Measurements from ENCODE around the gene ALLC. TPM values are rescaled to one million over a fixed set of nuclear protein-coding genes. Genes with fewer than 3 reads are reported as not detected.
A peak's percentile ranks its signal among the peaks of the same experiment; 100 is the strongest.
"Not testable (repeated sequence)": the region's sequence is repeated elsewhere in the genome, so short reads cannot be mapped to it uniquely, and the experiment has no call there.

Gene ALLC
- total RNA-seq, 2 donors from 2014 or later = not detected

- H3K27ac ChIP-seq (ENCODE audit: low read depth, low read length) = no peak overlapping the region
- DNase-seq = peak; percentile 9
- no peak overlapping the region for H3K27ac Mint-ChIP-seq
- H3K36me3 Mint-ChIP-seq (ENCODE audit: low read depth) = peaks cover 3% of the 10 kb centered on the region
- H3K9me3 ChIP-seq (ENCODE audit: control insufficient read depth, low read length) = peaks cover 13% of the 10 kb centered on the region
- peaks cover 34% of the 10 kb centered on the region for H3K27me3 Mint-ChIP-seq (ENCODE audit: insufficient read depth)
- H3K9me3 Mint-ChIP-seq = peaks cover 44% of the 10 kb centered on the region
- H3K9ac ChIP-seq (ENCODE audit: extremely low read depth, low read length, poor library complexity, severe bottlenecking) = no peak overlapping the region
- no peak overlapping the region for H3K4me3 Mint-ChIP-seq
- WGBS, 2 experiments (ENCODE audit: insufficient coverage in 1 of 2, insufficient read length in 1 of 2) = 95 to 96% methylated on average over 15 to 21 of the region's 21 CpGs
- peaks cover under 1% of the 10 kb centered on the region for H3K4me1 Mint-ChIP-seq
- peaks cover 20% of the 10 kb centered on the region for H3K27me3 ChIP-seq (ENCODE audit: control insufficient read depth, insufficient read depth, low read length, poor library complexity, severe bottlenecking)
- no peak overlapping the region for H3K4me3 ChIP-seq (ENCODE audit: low read length)
- H3K4me1 ChIP-seq (ENCODE audit: control insufficient read depth, insufficient read depth, low read length) = no peaks in the 10 kb centered on the region
- no peaks in the 10 kb centered on the region for H3K36me3 ChIP-seq (ENCODE audit: control insufficient read depth, insufficient read depth, low read length)
- TF ChIP-seq CTCF (conservative IDR thresholded peaks at IDR 0.05) = no peak
Measured at GRCh38 chr2:3617198-3617890, 40.7 kb upstream of the ALLC start.

GRCh38 chr2:3618367-3618766 is 39.6 kb upstream of the ALLC start:
- no peaks in the 10 kb centered on the region for H3K4me1 Mint-ChIP-seq
- peaks cover 10% of the 10 kb centered on the region for H3K27me3 ChIP-seq (ENCODE audit: control insufficient read depth, insufficient read depth, low read length, poor library complexity, severe bottlenecking)
- peaks cover 24% of the 10 kb centered on the region for H3K27me3 Mint-ChIP-seq (ENCODE audit: insufficient read depth)
- H3K4me3 ChIP-seq (ENCODE audit: low read length) = no peak overlapping the region
- no peak for DNase-seq
- no peaks in the 10 kb centered on the region for H3K4me1 ChIP-seq (ENCODE audit: control insufficient read depth, insufficient read depth, low read length)
- no peak overlapping the region for H3K27ac ChIP-seq (ENCODE audit: low read depth, low read length)
- peaks cover 13% of the 10 kb centered on the region for H3K9me3 ChIP-seq (ENCODE audit: control insufficient read depth, low read length)
- peaks cover 3% of the 10 kb centered on the region for H3K36me3 Mint-ChIP-seq (ENCODE audit: low read depth)
- H3K9me3 Mint-ChIP-seq = peaks cover 40% of the 10 kb centered on the region
- TF ChIP-seq CTCF (conservative IDR thresholded peaks at IDR 0.05) = no peak
- H3K27ac Mint-ChIP-seq = no peak overlapping the region
- no peak overlapping the region for H3K4me3 Mint-ChIP-seq
- no peak overlapping the region for H3K9ac ChIP-seq (ENCODE audit: extremely low read depth, low read length, poor library complexity, severe bottlenecking)
- no peaks in the 10 kb centered on the region for H3K36me3 ChIP-seq (ENCODE audit: control insufficient read depth, insufficient read depth, low read length)

- no peak overlapping the region for H3K27ac Mint-ChIP-seq
- Histone ChIP-seq H3K9me3 (ENCODE audit: control insufficient read depth, low read length) (peaks cover 6% of the 10 kb centered on the region), H3K36me3 (ENCODE audit: control insufficient read depth, insufficient read depth, low read length) (no peaks in the 10 kb centered on the region), H3K27ac (ENCODE audit: low read depth, low read length) (no peak overlapping the region), H3K4me1 (ENCODE audit: control insufficient read depth, insufficient read depth, low read length) (no peaks in the 10 kb centered on the region), H3K9ac (ENCODE audit: extremely low read depth, low read length, poor library complexity, severe bottlenecking) (no peak overlapping the region), H3K4me3 (ENCODE audit: low read length) (no peak overlapping the region), H3K27me3 (ENCODE audit: control insufficient read depth, insufficient read depth, low read length, poor library complexity, severe bottlenecking) (peaks cover 9% of the 10 kb centered on the region)
- H3K27me3 Mint-ChIP-seq (ENCODE audit: insufficient read depth) = peaks cover 20% of the 10 kb centered on the region
- peaks cover 34% of the 10 kb centered on the region for H3K9me3 Mint-ChIP-seq
- WGBS, 2 experiments (ENCODE audit: insufficient coverage in 1 of 2, insufficient read length in 1 of 2) = 94 to 100% methylated on average over 2 of the region's 2 CpGs
- no peak overlapping the region for H3K4me3 Mint-ChIP-seq
- no peak for TF ChIP-seq CTCF (conservative IDR thresholded peaks at IDR 0.05)
- H3K4me1 Mint-ChIP-seq = no peaks in the 10 kb centered on the region
- H3K36me3 Mint-ChIP-seq (ENCODE audit: low read depth) = peaks cover 3% of the 10 kb centered on the region
- DNase-seq = no peak
Measured at GRCh38 chr2:3619033-3619432, 39.0 kb upstream of the ALLC start.

GRCh38 chr2:3619661-3620060 is 38.3 kb upstream of the ALLC start:
- Mint-ChIP-seq H3K27me3 (ENCODE audit: insufficient read depth) (peaks cover 20% of the 10 kb centered on the region), H3K9me3 (peaks cover 30% of the 10 kb centered on the region)
- H3K9me3 ChIP-seq (ENCODE audit: control insufficient read depth, low read length); H3K36me3 Mint-ChIP-seq (ENCODE audit: low read depth); DNase-seq; H3K9ac ChIP-seq (ENCODE audit: extremely low read depth, low read length, poor library complexity, severe bottlenecking); H3K4me3 Mint-ChIP-seq; H3K36me3 ChIP-seq (ENCODE audit: control insufficient read depth, insufficient read depth, low read length); H3K4me1 Mint-ChIP-seq; H3K4me1 ChIP-seq (ENCODE audit: control insufficient read depth, insufficient read depth, low read length); H3K27ac Mint-ChIP-seq; H3K4me3 ChIP-seq (ENCODE audit: low read length); H3K27ac ChIP-seq (ENCODE audit: low read depth, low read length): not testable (repeated sequence)
- WGBS, 2 experiments (ENCODE audit: insufficient coverage in 1 of 2, insufficient read length in 1 of 2) = 93 to 95% methylated on average over 6 to 9 of the region's 9 CpGs
- H3K27me3 ChIP-seq (ENCODE audit: control insufficient read depth, insufficient read depth, low read length, poor library complexity, severe bottlenecking) = peaks cover 13% of the 10 kb centered on the region

All from endodermal cell (in vitro differentiated cells).